ENCODE results near the gene GAB3. TPM values are rescaled to one million over a fixed set of nuclear protein-coding genes. Genes with fewer than 3 reads are reported as not detected.

Gene GAB3
- total RNA-seq, 1 donor from 2014 or later: 4.5 TPM

DNA sequence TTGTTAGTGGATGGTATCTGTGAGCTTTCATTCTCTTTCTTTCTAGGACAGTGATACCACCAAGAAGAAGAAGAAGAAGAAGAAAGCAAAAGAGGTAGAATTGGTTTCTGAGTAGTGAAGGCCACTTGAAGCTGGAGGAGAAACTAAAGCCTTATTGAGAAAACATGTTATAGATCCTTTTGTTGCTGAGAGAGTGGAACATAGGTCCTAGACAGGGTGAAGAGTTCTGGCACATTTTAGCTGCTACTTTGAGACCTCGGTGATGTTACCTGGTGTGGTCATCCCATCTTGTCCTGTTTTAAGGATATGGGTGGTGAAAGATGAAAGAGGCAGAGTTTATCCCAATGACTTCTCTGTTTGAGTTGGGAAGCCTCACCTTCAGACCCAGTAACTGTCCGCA is 25.9 kb upstream of the GAB3 start:
- Mint-ChIP-seq H3K36me3 (ENCODE audit: low read depth) (peaks cover 66% of the 10 kb centered on the region), H3K4me3 (ENCODE audit: low read depth) (no peak overlapping the region), H3K27ac (no peak overlapping the region), H3K4me1 (ENCODE audit: low read depth) (peaks cover 26% of the 10 kb centered on the region), H3K27me3 (ENCODE audit: low read depth) (no peaks in the 10 kb centered on the region), H3K9me3 (no peaks in the 10 kb centered on the region)
- intact Hi-C loops (cut with micrococcal nuclease): no loop called here
- DNase-seq (ENCODE audit: low spot score): no peak

DNA sequence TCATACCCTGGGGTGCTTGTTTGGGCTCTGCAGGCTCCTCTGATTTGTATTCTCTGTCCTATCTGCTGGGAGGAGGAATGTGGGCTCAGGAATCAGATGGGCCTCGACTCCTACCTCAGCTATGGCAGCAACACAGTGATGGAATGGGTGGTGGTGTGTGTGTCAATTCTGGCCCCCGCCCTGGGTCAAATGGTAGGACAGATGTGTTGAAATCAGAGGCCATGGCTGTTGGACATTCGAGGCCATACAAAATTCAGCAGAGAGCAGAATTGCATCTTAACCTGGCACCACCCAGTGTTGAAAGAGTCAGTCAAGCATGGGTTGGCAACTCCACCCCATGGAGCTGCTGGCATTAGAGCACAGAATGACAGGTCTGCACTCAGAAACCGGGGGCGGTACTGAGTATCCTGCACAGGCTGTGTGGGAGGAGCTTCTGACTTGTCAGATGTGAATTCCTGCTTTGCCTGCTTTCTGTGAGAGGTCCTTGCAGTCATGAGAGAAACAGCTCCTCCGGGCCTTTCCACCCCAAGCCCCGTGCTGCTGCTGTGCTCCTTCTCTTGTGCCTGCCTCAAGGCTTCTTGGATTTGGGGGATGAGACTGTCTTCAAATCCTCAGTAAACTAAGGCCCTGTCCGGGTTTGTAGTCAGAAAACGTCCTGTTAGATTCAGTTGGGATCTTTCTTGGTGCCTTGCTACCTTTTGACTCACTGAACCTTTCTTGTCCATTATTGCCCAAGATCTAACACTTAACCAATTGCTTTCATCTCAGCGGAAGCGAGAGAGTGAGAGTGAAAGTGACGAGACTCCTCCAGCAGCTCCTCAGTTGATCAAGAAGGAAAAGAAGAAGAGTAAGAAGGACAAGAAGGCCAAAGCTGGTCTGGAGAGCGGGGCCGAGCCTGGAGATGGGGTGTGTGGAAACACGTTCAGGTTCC is 24.8 kb upstream of the GAB3 start:
- H3K27me3 Mint-ChIP-seq (ENCODE audit: low read depth): no peaks in the 10 kb centered on the region
- H3K36me3 Mint-ChIP-seq (ENCODE audit: low read depth): peaks cover 71% of the 10 kb centered on the region
- DNase-seq (ENCODE audit: low spot score): no peak
- H3K4me3 Mint-ChIP-seq (ENCODE audit: low read depth): peak overlapping the region; percentile 5
- intact Hi-C loops (cut with micrococcal nuclease): no loop called here
- peaks cover 29% of the 10 kb centered on the region for H3K4me1 Mint-ChIP-seq (ENCODE audit: low read depth)
- no peaks in the 10 kb centered on the region for H3K9me3 Mint-ChIP-seq
- peak overlapping the region; percentile 67 for H3K27ac Mint-ChIP-seq

DNA sequence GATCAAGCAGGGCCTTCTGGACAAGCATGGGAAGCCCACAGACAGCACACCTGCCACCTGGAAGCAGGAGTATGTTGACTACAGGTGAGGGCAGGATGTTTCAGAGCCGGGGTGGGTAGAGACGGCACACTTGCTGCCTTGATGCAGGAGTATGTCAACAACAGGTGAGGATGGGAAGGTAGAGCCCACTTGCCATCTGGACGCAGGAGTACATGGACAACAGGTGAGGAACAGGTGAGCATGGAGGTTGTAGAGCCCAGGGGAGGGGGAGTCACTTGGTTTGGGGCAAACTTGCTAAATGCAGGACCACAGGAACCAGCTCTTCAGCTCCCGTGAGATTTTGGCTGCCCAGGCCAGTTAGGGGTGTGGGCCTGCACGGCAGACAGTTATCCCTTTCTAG is 23.7 kb upstream of the GAB3 start:
- no peaks in the 10 kb centered on the region for H3K9me3 Mint-ChIP-seq
- DNase-seq (ENCODE audit: low spot score): no peak
- no peak overlapping the region for H3K4me3 Mint-ChIP-seq (ENCODE audit: low read depth)
- H3K4me1 Mint-ChIP-seq (ENCODE audit: low read depth): peaks cover 31% of the 10 kb centered on the region
- no peaks in the 10 kb centered on the region for H3K27me3 Mint-ChIP-seq (ENCODE audit: low read depth)
- no peak overlapping the region for H3K27ac Mint-ChIP-seq
- H3K36me3 Mint-ChIP-seq (ENCODE audit: low read depth): peaks cover 77% of the 10 kb centered on the region
- intact Hi-C loops (cut with micrococcal nuclease): no loop called here

DNA sequence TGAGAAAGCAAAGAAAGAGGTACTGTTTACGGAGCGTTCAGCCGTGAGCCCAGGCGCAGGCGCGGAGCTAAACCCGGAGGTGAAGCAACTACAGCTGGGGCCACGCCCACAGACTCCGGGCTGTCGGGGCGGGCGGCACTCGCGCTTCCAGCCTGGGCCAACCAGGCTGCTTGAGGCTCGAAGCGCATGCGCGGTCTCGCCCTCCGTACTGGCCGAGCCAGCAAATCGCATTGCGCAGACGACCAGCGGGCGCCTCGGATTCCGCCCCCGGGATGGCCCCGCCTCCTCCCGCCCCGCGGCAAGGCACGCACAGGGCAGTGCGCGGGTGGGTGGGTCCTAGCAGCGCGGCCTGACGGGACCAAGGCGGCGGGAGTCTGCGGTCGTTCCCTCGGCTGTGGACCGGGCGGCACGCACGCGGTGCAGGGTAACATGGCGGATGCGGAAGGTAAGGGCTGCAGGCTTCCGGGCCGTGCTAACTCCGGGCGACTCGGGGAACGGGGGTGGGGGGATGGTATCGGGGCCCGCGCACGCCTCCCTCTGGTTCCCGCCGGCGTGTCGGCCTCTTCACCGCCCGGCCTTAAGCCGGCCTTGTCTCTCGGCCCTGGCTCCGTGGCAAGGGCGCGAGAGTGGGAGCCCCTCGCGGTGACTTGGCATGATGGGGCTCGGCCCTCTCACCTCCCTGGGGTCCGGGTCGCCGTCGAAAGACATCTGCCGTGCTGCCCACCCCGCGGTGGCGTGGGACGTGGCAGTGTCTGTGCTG is 11.8 kb upstream of the GAB3 start, which contains the start of gene DKC1:
TSS of gene DKC1 (plus strand) at position 328 of the 760 bp plus-strand sequence. CDS start at position 430, 102 bp downstream.
- H3K9me3 Mint-ChIP-seq: no peaks in the 10 kb centered on the region
- DNase-seq (ENCODE audit: low spot score): peak; percentile 94
- H3K4me1 Mint-ChIP-seq (ENCODE audit: low read depth): peaks cover 19% of the 10 kb centered on the region
- H3K36me3 Mint-ChIP-seq (ENCODE audit: low read depth): peaks cover 34% of the 10 kb centered on the region
- peak within 1 kb of the TSS; percentile 91 for H3K27ac Mint-ChIP-seq
- intact Hi-C loops (cut with micrococcal nuclease): loop anchor here (2.0 to 5.0 kb wide), 2 partner anchors 42 to 80 kb away; partner anchors contain the start of gene MPP1
- peak within 1 kb of the TSS; percentile 88 for H3K4me3 Mint-ChIP-seq (ENCODE audit: low read depth)
- H3K27me3 Mint-ChIP-seq (ENCODE audit: low read depth): no peaks in the 10 kb centered on the region

GRCh38 chrX:154761977-154762536 is 11.2 kb upstream of the GAB3 start:
- DNase-seq (ENCODE audit: low spot score): no peak
- peaks cover 29% of the 10 kb centered on the region for H3K36me3 Mint-ChIP-seq (ENCODE audit: low read depth)
- H3K9me3 Mint-ChIP-seq: no peaks in the 10 kb centered on the region
- intact Hi-C loops (cut with micrococcal nuclease): loop anchor here (2.0 to 5.0 kb wide), 2 partner anchors 43 to 80 kb away; partner anchors contain the start of gene MPP1
- peak overlapping the region; percentile 88 for H3K4me3 Mint-ChIP-seq (ENCODE audit: low read depth)
- peaks cover 19% of the 10 kb centered on the region for H3K4me1 Mint-ChIP-seq (ENCODE audit: low read depth)
- peak overlapping the region; percentile 91 for H3K27ac Mint-ChIP-seq
- no peaks in the 10 kb centered on the region for H3K27me3 Mint-ChIP-seq (ENCODE audit: low read depth)

- Mint-ChIP-seq H3K27ac (no peak overlapping the region), H3K4me1 (ENCODE audit: low read depth) (peaks cover 9% of the 10 kb centered on the region), H3K27me3 (ENCODE audit: low read depth) (no peaks in the 10 kb centered on the region), H3K9me3 (no peaks in the 10 kb centered on the region), H3K36me3 (ENCODE audit: low read depth) (peaks cover 3% of the 10 kb centered on the region), H3K4me3 (ENCODE audit: low read depth) (no peak overlapping the region)
- no peak for DNase-seq (ENCODE audit: low spot score)
- intact Hi-C loops (cut with micrococcal nuclease): no loop called here
Measured at GRCh38 chrX:154758696-154759095, 7.8 kb upstream of the GAB3 start.

- intact Hi-C loops (cut with micrococcal nuclease): loop anchor here (2.0 kb wide), 1 partner anchor 17 kb away; no protein-coding TSS in a partner anchor
- no peaks in the 10 kb centered on the region for H3K36me3 Mint-ChIP-seq (ENCODE audit: low read depth)
- H3K4me3 Mint-ChIP-seq (ENCODE audit: low read depth): peak overlapping the region; percentile 74
- peak overlapping the region; percentile 55 for H3K27ac Mint-ChIP-seq
- no peak for DNase-seq (ENCODE audit: low spot score)
- no peaks in the 10 kb centered on the region for H3K9me3 Mint-ChIP-seq
- peaks cover 5% of the 10 kb centered on the region for H3K27me3 Mint-ChIP-seq (ENCODE audit: low read depth)
- peaks cover 20% of the 10 kb centered on the region for H3K4me1 Mint-ChIP-seq (ENCODE audit: low read depth)
Measured at GRCh38 chrX:154751669-154752271, 893 bp upstream of the GAB3 start.

DNA sequence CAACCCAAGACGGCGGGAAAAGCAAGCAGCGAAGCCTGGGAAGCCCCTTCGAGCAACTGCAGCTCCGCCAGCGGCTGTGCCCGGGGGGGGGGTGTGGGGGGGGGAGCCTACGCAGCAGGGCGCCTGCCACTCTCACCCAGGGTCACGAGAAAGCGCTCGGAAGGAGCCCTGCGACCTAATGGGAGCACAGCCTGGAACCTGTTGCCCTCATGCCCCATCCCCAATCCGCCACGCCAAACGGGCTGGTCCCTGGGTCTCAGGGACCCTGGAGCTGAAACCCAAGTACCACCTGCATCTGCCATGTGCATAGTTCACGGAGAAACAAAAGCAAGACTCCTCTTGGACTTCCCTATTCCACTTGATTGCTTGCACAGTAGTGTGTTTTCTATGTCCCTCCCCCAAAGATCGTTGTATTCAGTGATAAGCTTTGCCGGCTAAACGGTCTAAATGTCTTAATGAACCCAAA is 359 bp upstream of the GAB3 start:
- no peaks in the 10 kb centered on the region for H3K9me3 Mint-ChIP-seq
- peak overlapping the region; percentile 55 for H3K27ac Mint-ChIP-seq
- H3K4me1 Mint-ChIP-seq (ENCODE audit: low read depth): peaks cover 20% of the 10 kb centered on the region
- peaks cover 3% of the 10 kb centered on the region for H3K36me3 Mint-ChIP-seq (ENCODE audit: low read depth)
- peaks cover 5% of the 10 kb centered on the region for H3K27me3 Mint-ChIP-seq (ENCODE audit: low read depth)
- intact Hi-C loops (cut with micrococcal nuclease): loop anchor here (2.0 kb wide), 1 partner anchor 16 kb away; no protein-coding TSS in a partner anchor
- H3K4me3 Mint-ChIP-seq (ENCODE audit: low read depth): peak overlapping the region; percentile 74
- no peak for DNase-seq (ENCODE audit: low spot score)

GRCh38 chrX:154749856-154750255 is 1.0 kb downstream of the GAB3 start:
- Mint-ChIP-seq H3K27me3 (ENCODE audit: low read depth) (peaks cover 5% of the 10 kb centered on the region), H3K4me1 (ENCODE audit: low read depth) (peaks cover 20% of the 10 kb centered on the region), H3K9me3 (no peaks in the 10 kb centered on the region), H3K27ac (no peak overlapping the region), H3K4me3 (ENCODE audit: low read depth) (peak overlapping the region; percentile 74), H3K36me3 (ENCODE audit: low read depth) (peaks cover 6% of the 10 kb centered on the region)
- DNase-seq (ENCODE audit: low spot score): no peak
- intact Hi-C loops (cut with micrococcal nuclease): loop anchor here (2.0 kb wide), 2 partner anchors 15 to 31 kb away; no protein-coding TSS in a partner anchor

DNA sequence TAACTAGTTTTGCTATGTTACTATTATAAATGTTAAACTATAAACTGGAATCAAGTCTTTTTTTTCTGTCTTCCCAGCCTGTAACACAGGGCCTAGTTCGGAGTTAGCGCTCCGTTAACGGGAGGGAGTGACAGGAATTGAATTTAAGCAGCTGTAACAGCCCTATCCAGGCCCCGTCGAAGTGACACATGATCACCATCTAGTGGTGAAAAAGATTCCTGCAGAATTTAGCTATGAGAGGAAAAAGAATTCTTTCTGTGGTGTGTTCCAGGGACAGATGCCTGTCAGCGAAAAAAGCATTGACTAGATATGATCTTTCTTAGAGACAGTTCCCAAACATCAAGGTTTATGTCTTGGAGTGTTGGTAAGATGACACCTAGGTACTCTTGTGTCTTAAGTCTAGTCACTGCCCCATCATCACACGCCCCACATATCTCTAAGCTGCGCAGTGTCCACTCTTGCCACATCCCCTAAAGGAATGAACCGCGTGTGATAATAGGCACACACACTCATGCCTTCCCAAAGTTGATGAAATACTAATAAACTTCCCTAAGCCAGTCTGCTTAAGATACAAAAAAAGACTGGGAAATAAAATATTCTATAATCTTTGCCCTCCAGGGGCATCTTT is 2.1 kb downstream of the GAB3 start:
- Mint-ChIP-seq H3K4me1 (ENCODE audit: low read depth) (peaks cover 25% of the 10 kb centered on the region), H3K9me3 (no peaks in the 10 kb centered on the region), H3K27me3 (ENCODE audit: low read depth) (peaks cover 5% of the 10 kb centered on the region), H3K36me3 (ENCODE audit: low read depth) (peaks cover 10% of the 10 kb centered on the region), H3K27ac (no peak overlapping the region), H3K4me3 (ENCODE audit: low read depth) (peak overlapping the region; percentile 26)
- intact Hi-C loops (cut with micrococcal nuclease): loop anchor here (2.0 kb wide), 1 partner anchor 30 kb away; no protein-coding TSS in a partner anchor
- peak; percentile 31 for DNase-seq (ENCODE audit: low spot score)

GRCh38 chrX:154742613-154743012 is 8.3 kb downstream of the GAB3 start:
- Mint-ChIP-seq H3K4me3 (ENCODE audit: low read depth) (no peak overlapping the region), H3K27ac (no peak overlapping the region), H3K36me3 (ENCODE audit: low read depth) (peaks cover 23% of the 10 kb centered on the region), H3K9me3 (no peaks in the 10 kb centered on the region), H3K4me1 (ENCODE audit: low read depth) (peaks cover 34% of the 10 kb centered on the region), H3K27me3 (ENCODE audit: low read depth) (no peaks in the 10 kb centered on the region)
- intact Hi-C loops (cut with micrococcal nuclease): no loop called here
- no peak for DNase-seq (ENCODE audit: low spot score)

Measured in activated T-helper 2 cell treated with anti-CD3 and anti-CD28 coated beads, Interferon-gamma antibody, Interleukin-2, Interleukin-4, amounts not matched to agents 10 μg/mL and 5 μg/mL and 100 μg/mL, durations not matched to agents 14 hours and 24 hours and 36 hours (primary cell).